AG20443 (cell line): ENCODE measurements around the gene EXOC1.

ENCODE experiments used
- DNase-seq: peaks from one replicate; pipeline ENCODE4 v3.0.0; 2012; ENCODE audit warnings: low spot score, mixed read lengths

The EXOC1 gene

GRCh38 chr4:55851885-55852284 lies 1.6 kb upstream of the EXOC1 start:
- DNase-seq, result no peak

GRCh38 chr4:55854129-55854528 lies 681 bp downstream of the EXOC1 start:
- peak; percentile 2 for DNase-seq

GRCh38 chr4:55857586-55857985 lies 4.1 kb downstream of the EXOC1 start:
- DNase-seq, result no peak

GRCh38 chr4:55859711-55860110 lies 6.3 kb downstream of the EXOC1 start:
- no peak for DNase-seq

GRCh38 chr4:55864577-55865223 lies 11.3 kb downstream of the EXOC1 start:
- no peak for DNase-seq

GRCh38 chr4:55865228-55865806 lies 11.9 kb downstream of the EXOC1 start:
- peak; percentile 22 for DNase-seq

GRCh38 chr4:55866290-55866907 lies 13.0 kb downstream of the EXOC1 start:
- peak; percentile 60 for DNase-seq

- DNase-seq, result peak; percentile 20
Observed at GRCh38 chr4:55866973-55867574, 13.6 kb downstream of the EXOC1 start.

GRCh38 chr4:55868581-55869090 lies 15.2 kb downstream of the EXOC1 start:
- DNase-seq, result no peak

GRCh38 chr4:55871299-55871800 lies 17.9 kb downstream of the EXOC1 start:
- DNase-seq, result no peak

- DNase-seq, result no peak
Observed at GRCh38 chr4:55874831-55875230, 21.4 kb downstream of the EXOC1 start.

- DNase-seq, result no peak
Observed at GRCh38 chr4:55876387-55876786, 22.9 kb downstream of the EXOC1 start.

GRCh38 chr4:55879224-55879623 lies 25.8 kb downstream of the EXOC1 start:
- DNase-seq, result no peak

- no peak for DNase-seq
Observed at GRCh38 chr4:55880652-55881280, 27.3 kb downstream of the EXOC1 start.

GRCh38 chr4:55884093-55884850 lies 30.8 kb downstream of the EXOC1 start:
- DNase-seq, result no peak

- no peak for DNase-seq
Observed at GRCh38 chr4:55884851-55885219, 31.4 kb downstream of the EXOC1 start.

GRCh38 chr4:55887594-55887993 lies 34.1 kb downstream of the EXOC1 start:
- no peak for DNase-seq

- no peak for DNase-seq
Observed at GRCh38 chr4:55892156-55892555, 38.7 kb downstream of the EXOC1 start.

GRCh38 chr4:55896622-55897021 lies 43.2 kb downstream of the EXOC1 start:
- no peak for DNase-seq

- no peak for DNase-seq
Observed at GRCh38 chr4:55902677-55903076, 49.2 kb downstream of the EXOC1 start.

- no peak for DNase-seq
Observed at GRCh38 chr4:55903577-55903976, 50.1 kb downstream of the EXOC1 start.

GRCh38 chr4:55904576-55904975 lies 51.1 kb downstream of the EXOC1 start:
- DNase-seq, result no peak
